Bronchial smooth muscle cell (primary cell): ENCODE results near the gene IGSF21. TPM values are rescaled to one million over a fixed set of nuclear protein-coding genes. Genes with fewer than 3 reads are reported as not detected.

Experiments
- total RNA-seq: library from RNA; depleted of rRNA; stranded (reverse); fragments of >200 nt; gene quantifications from 2 replicates; pipeline ENCODE4 v1.2.1, GENCODE V29; 2014

Gene IGSF21
- total RNA-seq, result not detected in 2 replicates

DNA sequence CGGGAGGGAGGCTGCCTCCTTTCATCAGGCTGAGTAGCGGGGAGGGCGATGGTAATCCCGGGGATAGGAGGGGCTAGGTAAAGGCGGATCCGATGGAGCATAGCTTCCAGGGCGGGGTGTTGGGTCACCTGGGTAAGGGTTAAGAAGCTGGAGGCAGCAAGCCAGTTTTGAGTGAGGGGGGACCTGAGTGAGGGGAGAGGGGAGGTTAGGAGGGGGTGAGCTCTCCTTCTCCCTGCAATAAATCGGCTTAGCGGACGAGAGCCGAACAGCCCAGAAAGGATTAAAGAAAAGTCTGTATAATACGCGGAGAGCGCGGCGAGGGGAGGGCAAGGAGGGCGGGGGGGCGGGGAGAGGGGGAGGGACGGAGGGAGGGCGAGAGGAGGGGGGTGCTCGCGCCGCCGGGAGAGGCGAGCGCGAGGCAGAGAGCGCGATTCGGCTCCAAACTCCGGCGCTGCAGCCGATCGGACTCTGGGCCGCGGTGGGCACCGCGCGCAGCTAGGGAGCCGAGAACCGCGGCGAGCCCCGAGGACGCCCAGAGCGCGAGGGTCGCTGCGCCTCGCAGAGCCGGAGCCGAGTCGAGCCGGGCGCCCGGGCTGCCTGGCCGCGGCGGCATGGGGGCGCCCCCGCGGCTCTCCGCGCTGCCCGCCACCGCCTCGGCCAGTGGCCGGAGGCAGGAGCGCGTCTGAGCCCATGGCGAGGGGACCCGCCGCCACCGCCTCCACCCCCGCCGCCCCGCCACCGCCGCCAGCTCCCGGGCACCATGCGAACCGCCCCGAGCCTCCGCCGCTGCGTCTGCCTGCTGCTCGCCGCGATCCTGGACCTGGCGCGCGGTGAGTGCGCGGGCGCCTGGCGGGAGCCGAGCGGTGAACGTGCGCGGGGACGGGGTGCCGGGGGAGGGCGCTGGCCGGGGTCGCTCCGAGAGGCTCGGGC is at the start of gene IGSF21:
Gene IGSF21, plus strand, starts transcription at position 430 of the 930 bp plus-strand sequence. Its CDS starts 331 bp downstream, at position 761.

